Tibial nerve (tissue), 3 donors: Measurements from ENCODE around the gene ZKSCAN5.

Source experiments
- CTCF ChIP-seq, 5 experiments: fragments of 200-600 bp in 3 of 5; fragments of 450-650 bp in 2 of 5; sonication (generic) in 3 of 5; IDR thresholded peaks; one replicate each; pipeline ENCODE4 v1.5.1; 2016 to 2019; ENCODE audit warnings: antibody characterized with exemption in 5 of 5, mild to moderate bottlenecking in 3 of 5, moderate library complexity in 2 of 5
- POLR2A ChIP-seq, 2 donors: fragments of 450-650 bp; IDR thresholded peaks; one replicate each; pipeline ENCODE4 v1.6.1; 2017; ENCODE audit warnings: antibody characterized with exemption in 2 of 2, mild to moderate bottlenecking in 2 of 2, moderate library complexity in 2 of 2

- TF ChIP-seq CTCF (IDR thresholded peaks at IDR 0.05) (no peak), POLR2A (IDR thresholded peaks at IDR 0.05) (no peak)
These were observed 43.8 kb upstream of the ZKSCAN5 start for GRCh38 chr7:99460651-99461050.
